Naive B cell (primary cell): ENCODE measurements around the gene KIF5A. TPM values are rescaled to one million over a fixed set of nuclear protein-coding genes. Genes with fewer than 3 reads are reported as not detected.
A peak's percentile ranks its signal among the peaks of the same experiment; 100 is the strongest.

Experiments
- ATAC-seq, 2 donors: fragments of 150-1000 bp; cut with Tn5 transposase; 2 replicates each; pipeline ENCODE4 v1.10.0; 2021; ENCODE audit warnings: low read depth in 2 of 2, mild to moderate bottlenecking in 2 of 2, moderate library complexity in 2 of 2
- DNase-seq: peaks from one replicate; pipeline ENCODE4 v3.0.0; 2022
- H3K27ac Mint-ChIP-seq, 6 donors: one replicate each; pipeline ENCODE4 v1.8.0; 2020 to 2022; ENCODE audit warnings: mild to moderate bottlenecking in 6 of 6, mixed read lengths in 6 of 6, moderate library complexity in 5 of 6, inconsistent platforms in 2 of 6
- H3K27me3 Mint-ChIP-seq, 3 donors: one replicate each; pipeline ENCODE4 v1.8.0; 2021 to 2022; ENCODE audit warnings: mixed read lengths in 3 of 3, mild to moderate bottlenecking in 1 of 3
- H3K36me3 Mint-ChIP-seq, 2 donors: one replicate each; pipeline ENCODE4 v1.8.0; 2020 to 2022; ENCODE audit warnings: mixed read lengths in 2 of 2, inconsistent platforms in 1 of 2, mild to moderate bottlenecking in 1 of 2
- H3K4me1 Mint-ChIP-seq, 3 donors: one replicate each; pipeline ENCODE4 v1.8.0; 2020 to 2022; ENCODE audit warnings: mixed read lengths in 3 of 3, inconsistent platforms in 1 of 3, mild to moderate bottlenecking in 1 of 3, moderate library complexity in 1 of 3
- H3K4me3 Mint-ChIP-seq, 8 donors: one replicate each; pipeline ENCODE4 v1.8.0; 2020 to 2022; ENCODE audit warnings: mild to moderate bottlenecking in 8 of 8, mixed read lengths in 8 of 8, moderate library complexity in 8 of 8, inconsistent platforms in 2 of 8
- H3K9me3 Mint-ChIP-seq, 7 donors: one replicate each; pipeline ENCODE4 v1.8.0; 2020 to 2022; ENCODE audit warnings: mixed read lengths in 7 of 7, mild to moderate bottlenecking in 5 of 7, inconsistent platforms in 2 of 7, moderate library complexity in 1 of 7
- polyA plus RNA-seq, 6 donors: library from polyadenylated mRNA; unstranded; fragments of 300-500 nt; fragmentation: Illumina TruSeq; gene quantifications; one replicate each; pipeline ENCODE4 v1.2.3, GENCODE V29; 2021; ENCODE audit warnings: low read depth in 6 of 6

Gene KIF5A
- polyA plus RNA-seq, 6 donors from 2014 or later = not detected

DNA sequence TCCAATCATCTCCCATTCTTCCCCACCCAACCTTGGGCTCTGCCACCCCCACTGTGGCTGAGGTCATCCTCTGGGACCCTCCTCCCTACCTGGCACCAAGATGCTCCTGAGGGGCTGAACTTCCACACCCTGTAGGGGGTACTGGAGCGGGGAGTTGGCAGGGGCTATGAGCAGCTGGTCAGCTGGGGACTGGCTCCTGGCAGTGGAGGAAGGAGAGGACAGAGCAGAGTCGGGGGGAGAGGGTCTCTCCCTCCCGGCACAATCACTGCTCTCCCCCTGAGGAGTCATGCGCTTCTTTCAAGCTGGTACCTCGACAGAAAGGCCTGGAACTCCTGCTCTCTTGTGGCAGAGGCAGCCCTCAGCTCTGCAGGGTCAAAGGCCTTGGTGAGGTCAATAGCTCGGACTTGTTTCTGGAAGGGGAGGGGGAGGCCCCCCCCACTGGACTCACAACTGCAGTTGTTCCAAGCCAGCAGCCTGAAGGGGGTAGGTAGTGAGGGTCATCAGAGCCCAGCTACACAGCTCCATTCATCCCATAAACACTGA, 81.1 kb downstream of the KIF5A start:
- Mint-ChIP-seq H3K27ac (no peak overlapping the region), H3K27me3 (peaks cover 44 to 86% (median 70%) of the 10 kb centered on the region in 3 donors), H3K9me3 (no peaks in the 10 kb centered on the region), H3K4me3 (peak overlapping the region in 5 of 8 donors; percentile 5 to 68 (median 30)), H3K4me1 (peaks cover 19 to 38% (median 20%) of the 10 kb centered on the region in 3 donors), H3K36me3 (no peaks in the 10 kb centered on the region)
- ATAC-seq = no peak
- no peak for DNase-seq

DNA sequence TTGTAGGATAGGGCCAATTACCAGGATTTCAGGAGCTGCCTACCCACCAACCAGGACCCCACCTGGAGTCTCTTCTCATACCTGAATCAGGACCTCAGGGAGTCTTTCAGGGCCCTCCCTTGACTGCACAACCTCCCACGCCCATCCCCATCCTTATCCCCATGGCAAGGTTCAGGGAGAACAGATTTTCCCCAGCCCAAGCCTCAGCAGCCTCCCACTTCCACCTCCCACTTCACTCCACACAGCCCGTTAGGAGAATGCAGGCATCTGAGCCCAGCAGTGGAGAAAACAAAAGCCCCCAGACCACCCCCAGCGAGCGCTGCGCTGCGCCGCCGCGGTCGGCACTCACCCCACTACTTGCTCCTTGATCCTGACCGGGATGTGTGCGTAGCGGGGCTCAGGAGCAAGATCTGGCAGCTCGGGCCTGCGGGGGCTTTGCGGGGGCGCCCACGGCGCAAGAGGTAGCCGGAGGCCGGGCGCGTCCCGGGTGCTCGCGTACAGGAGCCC, 81.8 kb downstream of the KIF5A start:
- DNase-seq (no peak), ATAC-seq (no peak)
- Mint-ChIP-seq H3K27me3 (peaks cover 40 to 80% (median 63%) of the 10 kb centered on the region in 3 donors), H3K9me3 (no peaks in the 10 kb centered on the region), H3K27ac (peak overlapping the region in 1 of 6 donors; percentile 75), H3K36me3 (no peaks in the 10 kb centered on the region), H3K4me1 (peaks cover 19 to 35% (median 20%) of the 10 kb centered on the region in 3 donors), H3K4me3 (peak overlapping the region in 7 of 8 donors; percentile 12 to 81 (median 57))

DNA sequence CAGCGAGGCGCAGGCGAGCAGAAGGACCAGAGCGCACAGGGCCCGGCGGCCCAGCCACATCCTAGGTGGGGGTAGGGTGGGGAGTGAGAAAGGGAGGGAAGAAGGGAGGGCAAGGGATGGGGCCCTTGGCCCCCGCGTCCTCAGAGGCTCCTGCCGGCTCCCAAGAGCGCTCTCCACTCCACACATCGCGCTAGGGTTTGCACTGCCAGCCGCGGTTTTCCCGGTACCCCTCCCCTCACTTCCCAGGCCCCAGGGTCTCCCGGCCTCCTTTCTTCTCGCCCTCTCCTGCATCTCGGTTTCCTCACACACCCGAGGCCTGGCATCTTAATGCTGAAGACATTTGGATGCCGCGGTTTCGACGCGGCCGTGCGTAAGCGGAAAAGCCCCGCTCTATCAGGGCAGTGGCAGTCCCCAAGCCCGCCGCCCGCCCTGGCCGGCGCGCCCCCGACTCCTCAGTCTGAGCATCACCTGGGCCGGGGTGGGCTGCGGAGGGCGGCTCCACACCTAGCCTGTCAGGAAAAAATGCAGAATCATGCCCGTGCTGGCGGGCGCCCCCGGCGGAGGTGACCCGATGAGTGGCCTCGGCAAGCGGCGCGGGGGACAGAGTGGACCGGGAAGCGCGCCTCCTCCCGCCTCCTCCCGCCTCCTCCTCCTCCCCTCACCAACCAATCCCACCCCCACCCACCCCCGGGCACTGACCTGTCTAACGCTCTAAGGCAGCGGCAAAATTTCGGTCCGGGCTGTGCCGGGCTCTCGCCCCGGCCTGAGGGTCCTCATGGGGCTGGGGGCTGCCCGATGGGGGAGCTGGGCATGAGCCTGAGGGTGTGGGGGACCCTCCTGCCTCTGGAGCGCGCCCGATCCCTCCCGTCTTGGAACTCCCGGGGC, 82.5 kb downstream of the KIF5A start:
- DNase-seq = no peak

DNA sequence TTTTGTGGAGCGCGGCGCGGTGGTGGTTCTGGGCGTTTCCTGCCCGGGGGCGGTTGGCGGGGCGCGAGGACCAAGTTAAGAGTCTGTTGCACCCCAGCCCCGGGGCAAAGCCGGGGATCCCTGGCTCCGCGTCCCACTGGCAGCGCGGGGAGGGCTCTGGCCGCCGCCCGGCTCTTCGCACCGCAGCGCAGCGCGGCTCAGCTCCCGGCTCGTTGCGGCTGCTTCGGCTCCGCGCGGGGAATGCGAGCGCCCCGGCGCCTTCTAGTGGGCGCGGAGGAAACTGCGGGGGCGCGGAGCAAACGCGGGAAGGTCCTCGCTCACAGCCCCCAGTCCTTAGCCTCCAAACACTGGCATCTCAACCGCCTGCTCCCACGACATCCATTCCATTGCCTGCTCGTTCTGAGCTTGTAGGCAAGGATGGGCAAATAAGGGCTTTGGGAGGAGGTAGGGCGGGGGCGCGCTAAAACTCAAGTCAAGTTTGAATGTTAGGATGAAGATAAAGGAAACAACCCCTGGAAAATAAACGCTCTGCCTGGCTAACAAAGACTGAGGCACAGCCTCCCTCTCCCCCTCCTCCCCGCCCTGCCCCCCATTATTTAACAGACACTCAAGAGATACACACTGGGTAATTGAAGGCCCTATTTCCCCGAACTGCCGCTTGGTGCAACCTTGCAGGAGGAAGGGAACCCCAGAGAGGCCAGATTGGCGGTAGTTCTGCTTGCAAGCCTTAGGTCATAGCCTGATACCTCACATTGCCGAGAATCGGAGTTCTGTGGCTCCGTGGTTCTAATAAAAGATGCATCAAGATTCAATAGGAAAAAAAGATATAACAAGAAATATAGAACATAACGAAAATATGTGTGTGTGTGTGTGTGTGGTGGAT, 83.4 kb downstream of the KIF5A start, which contains the start of gene B4GALNT1:
B4GALNT1 (minus strand) TSS at position 244 of the 883 bp plus-strand sequence. CDS start 1,069 bp downstream, outside the sequence.
- Mint-ChIP-seq H3K27me3 (peaks cover 29 to 66% (median 50%) of the 10 kb centered on the region in 3 donors), H3K9me3 (no peaks in the 10 kb centered on the region), H3K36me3 (no peaks in the 10 kb centered on the region), H3K27ac (peak within 1 kb of the TSS in 3 of 6 donors; percentile 42 to 95 (median 75)), H3K4me1 (peaks cover 10 to 22% (median 11%) of the 10 kb centered on the region in 3 donors), H3K4me3 (peak within 1 kb of the TSS; percentile 18 to 80 (median 71))
- peak; percentile 81 to 83 for ATAC-seq
- peak; percentile 65 for DNase-seq

More for the DNA sequence above, 82.5 kb downstream of the KIF5A start:
- Mint-ChIP-seq H3K36me3 (no peaks in the 10 kb centered on the region), H3K27ac (peak overlapping the region in 3 of 6 donors; percentile 42 to 95 (median 75)), H3K9me3 (no peaks in the 10 kb centered on the region), H3K27me3 (peaks cover 34 to 73% (median 56%) of the 10 kb centered on the region in 3 donors), H3K4me3 (peak overlapping the region; percentile 18 to 80 (median 71)), H3K4me1 (peaks cover 14 to 28% (median 16%) of the 10 kb centered on the region in 3 donors)
- ATAC-seq = peak; percentile 53 to 65

Other genes with a start within 250 kb of the KIF5A start
- 10 to 100 TPM in 3 of 6 donors, 1 to 10 TPM in 3; 2.9 to 20.4 (median 10.2) TPM for gene R3HDM2, start 119.0 kb upstream of the KIF5A start, polyA plus RNA-seq
- gene INHBC, start 115.3 kb upstream of the KIF5A start, polyA plus RNA-seq = not detected
- gene INHBE, start 94.7 kb upstream of the KIF5A start, polyA plus RNA-seq = under 1 TPM in 1 of 6 donors, not detected in 5; 0.44 TPM
- 1 to 10 TPM in 4 of 6 donors, under 1 TPM in 2; 0.27 to 2.4 (median 1.1) TPM for gene GLI1, start 90.3 kb upstream of the KIF5A start, polyA plus RNA-seq
- 100 to 1,000 TPM; 152 to 231 (median 164) TPM for gene ARHGAP9, start 70.2 kb upstream of the KIF5A start, polyA plus RNA-seq
- 10 to 100 TPM; 53.1 to 78.7 (median 63.0) TPM for gene MARS1, start 62.0 kb upstream of the KIF5A start, polyA plus RNA-seq
- gene DDIT3, start 29.5 kb upstream of the KIF5A start, polyA plus RNA-seq = 10 to 100 TPM; 33.3 to 62.2 (median 51.0) TPM
- gene MBD6, start 27.2 kb upstream of the KIF5A start, polyA plus RNA-seq = 1 to 10 TPM; 1.8 to 8.2 (median 5.0) TPM
- gene DCTN2, start 2.9 kb upstream of the KIF5A start, polyA plus RNA-seq = 10 to 100 TPM; 65.6 to 87.3 (median 71.2) TPM
- gene PIP4K2C, start 41.1 kb downstream of the KIF5A start, polyA plus RNA-seq = 10 to 100 TPM; 15.8 to 42.0 (median 19.1) TPM
- gene DTX3, start 54.8 kb downstream of the KIF5A start, polyA plus RNA-seq = under 1 TPM in 5 of 6 donors, not detected in 1; 0.16 to 0.53 (median 0.29) TPM
- gene ARHGEF25, start 61.4 kb downstream of the KIF5A start, polyA plus RNA-seq = not detected
- gene B4GALNT1, start 83.2 kb downstream of the KIF5A start, polyA plus RNA-seq = not detected
- 10 to 100 TPM; 72.0 to 87.9 (median 77.1) TPM for gene OS9, start 144.1 kb downstream of the KIF5A start, polyA plus RNA-seq
- gene AGAP2, start 188.7 kb downstream of the KIF5A start, polyA plus RNA-seq = 1 to 10 TPM; 1.2 to 4.0 (median 2.1) TPM
- gene TSPAN31, start 195.0 kb downstream of the KIF5A start, polyA plus RNA-seq = 10 to 100 TPM; 48.3 to 82.1 (median 57.7) TPM
- 10 to 100 TPM; 63.2 to 99.0 (median 67.8) TPM for gene CDK4, start 202.3 kb downstream of the KIF5A start, polyA plus RNA-seq
- 10 to 100 TPM; 10.9 to 21.0 (median 14.2) TPM for gene MARCHF9, start 205.1 kb downstream of the KIF5A start, polyA plus RNA-seq
- gene CYP27B1, start 217.0 kb downstream of the KIF5A start, polyA plus RNA-seq = under 1 TPM in 3 of 6 donors, not detected in 3; 0.09 to 0.58 (median 0.31) TPM
- gene METTL1, start 222.1 kb downstream of the KIF5A start, polyA plus RNA-seq = 10 to 100 TPM in 4 of 6 donors, 1 to 10 TPM in 2; 6.9 to 13.2 (median 11.4) TPM
- gene EEF1AKMT3, start 222.6 kb downstream of the KIF5A start, polyA plus RNA-seq = under 1 TPM in 4 of 6 donors, not detected in 2; 0.09 to 0.53 (median 0.47) TPM
- 10 to 100 TPM; 19.3 to 32.4 (median 27.7) TPM for gene TSFM, start 232.7 kb downstream of the KIF5A start, polyA plus RNA-seq